GM21447 (cell line): ENCODE results near the gene CRYGB.
"Not testable (repeated sequence)": the region's sequence is repeated elsewhere in the genome, so short reads cannot be mapped to it uniquely, and the experiment has no call there.

Experiments
- ATAC-seq: cut with Tn5 transposase; IDR thresholded peaks from one replicate; pipeline ENCODE4 v1.9.1; 2021; ENCODE audit not compliant: unreplicated experiment

CRYGB gene

DNA sequence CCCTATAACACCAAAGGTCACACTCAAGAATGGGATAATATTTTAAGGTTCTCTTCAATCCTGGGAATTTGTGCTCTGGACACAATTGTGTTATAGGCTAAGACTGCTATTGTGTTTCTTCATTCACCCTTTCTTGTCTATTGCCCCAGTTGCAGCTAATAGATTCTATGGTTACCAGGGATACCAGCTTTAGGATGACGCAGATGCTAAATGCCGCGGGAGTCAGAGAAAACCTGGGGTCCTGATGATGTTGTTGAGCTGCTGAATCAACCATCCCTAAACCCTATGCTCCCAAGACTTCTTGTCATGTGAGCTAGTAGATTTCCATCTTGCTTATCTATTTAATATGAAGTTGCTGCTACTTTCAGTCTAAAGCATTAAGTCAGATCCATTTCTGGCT, 27.0 kb downstream of the CRYGB start:
- no peak for ATAC-seq

DNA sequence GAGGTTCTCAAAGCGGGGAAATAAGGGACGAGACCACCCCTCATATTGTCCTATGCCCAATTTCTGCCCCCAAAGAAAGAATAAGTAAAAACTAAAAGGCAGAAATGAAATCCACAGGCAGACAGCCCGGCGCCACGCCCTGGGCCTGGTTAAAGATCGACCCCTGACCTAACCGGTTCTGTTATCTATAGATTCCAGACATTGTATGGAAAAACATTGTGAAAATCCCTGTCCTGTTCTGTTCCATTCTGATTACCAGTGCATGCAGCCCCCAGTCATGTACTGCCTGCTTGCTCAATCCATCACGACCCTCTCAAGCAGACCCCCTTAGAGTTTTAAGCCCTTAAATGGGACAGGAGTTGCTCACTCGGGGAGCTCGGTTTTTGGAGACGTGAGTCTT, 28.6 kb downstream of the CRYGB start:
- not testable (repeated sequence) for ATAC-seq

DNA sequence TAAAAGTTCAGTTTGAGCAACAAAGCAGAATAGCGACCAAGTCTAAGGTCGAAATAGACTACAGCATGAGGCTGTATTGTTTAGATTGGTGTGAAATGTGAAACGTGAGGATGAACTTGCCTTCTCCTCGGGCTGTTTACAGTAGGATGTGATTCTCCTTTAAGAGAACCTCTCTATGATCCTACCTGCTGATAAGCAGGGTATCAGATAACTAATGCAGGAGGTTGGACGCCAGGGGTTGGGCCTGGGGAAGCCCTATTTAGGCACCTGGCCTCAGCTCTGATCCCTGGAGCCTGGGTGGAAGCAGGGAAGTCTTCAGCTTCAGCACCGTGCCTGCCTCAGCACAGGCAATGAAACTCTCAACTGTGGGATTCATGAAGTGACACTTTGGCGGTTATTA, 33.0 kb downstream of the CRYGB start:
- ATAC-seq: no peak

DNA sequence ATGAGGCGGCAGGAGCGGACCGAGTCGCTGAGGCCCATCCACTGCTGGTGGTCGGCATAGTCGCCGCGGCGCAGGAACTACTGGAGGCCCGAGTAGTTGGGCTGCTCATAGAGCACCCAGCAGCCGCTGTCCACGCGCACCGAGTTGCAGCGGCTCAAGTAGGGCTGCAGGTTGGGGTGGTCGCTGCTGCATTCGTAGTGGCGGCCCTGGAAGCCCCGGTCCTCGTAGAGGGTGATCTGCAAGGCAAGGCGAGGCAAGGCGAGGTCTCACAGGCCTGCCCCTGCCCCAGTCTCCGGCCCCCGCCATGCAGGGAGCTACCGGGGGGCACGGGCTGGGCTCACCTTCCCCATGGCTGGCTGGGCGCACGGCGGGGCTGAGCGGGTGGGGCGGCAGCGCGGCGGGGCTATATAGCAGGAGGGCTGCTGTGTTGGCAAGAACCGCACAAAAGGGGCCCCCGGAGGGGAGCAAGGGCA, 33.6 kb downstream of the CRYGB start:
- ATAC-seq: not testable (repeated sequence)

DNA sequence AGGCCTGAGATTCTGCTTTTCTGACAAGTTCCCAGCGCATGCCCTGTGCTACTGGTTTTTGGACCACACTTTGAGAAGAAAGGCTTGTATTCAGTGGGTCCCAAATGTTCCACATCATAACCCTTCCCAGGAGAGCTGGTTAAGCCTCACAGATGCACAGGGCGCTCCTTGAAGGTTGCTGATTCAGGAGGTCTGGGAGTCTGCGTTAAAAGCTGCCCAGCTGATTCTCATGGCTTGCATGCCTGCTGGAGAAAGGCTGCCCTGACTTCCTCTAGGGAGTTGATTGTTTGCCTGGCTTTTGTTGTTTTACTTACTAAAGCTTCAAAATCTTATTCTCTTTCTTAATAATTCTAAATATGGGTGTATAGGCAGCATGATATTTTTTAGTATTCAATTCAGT, 42.3 kb downstream of the CRYGB start:
- ATAC-seq: no peak

DNA sequence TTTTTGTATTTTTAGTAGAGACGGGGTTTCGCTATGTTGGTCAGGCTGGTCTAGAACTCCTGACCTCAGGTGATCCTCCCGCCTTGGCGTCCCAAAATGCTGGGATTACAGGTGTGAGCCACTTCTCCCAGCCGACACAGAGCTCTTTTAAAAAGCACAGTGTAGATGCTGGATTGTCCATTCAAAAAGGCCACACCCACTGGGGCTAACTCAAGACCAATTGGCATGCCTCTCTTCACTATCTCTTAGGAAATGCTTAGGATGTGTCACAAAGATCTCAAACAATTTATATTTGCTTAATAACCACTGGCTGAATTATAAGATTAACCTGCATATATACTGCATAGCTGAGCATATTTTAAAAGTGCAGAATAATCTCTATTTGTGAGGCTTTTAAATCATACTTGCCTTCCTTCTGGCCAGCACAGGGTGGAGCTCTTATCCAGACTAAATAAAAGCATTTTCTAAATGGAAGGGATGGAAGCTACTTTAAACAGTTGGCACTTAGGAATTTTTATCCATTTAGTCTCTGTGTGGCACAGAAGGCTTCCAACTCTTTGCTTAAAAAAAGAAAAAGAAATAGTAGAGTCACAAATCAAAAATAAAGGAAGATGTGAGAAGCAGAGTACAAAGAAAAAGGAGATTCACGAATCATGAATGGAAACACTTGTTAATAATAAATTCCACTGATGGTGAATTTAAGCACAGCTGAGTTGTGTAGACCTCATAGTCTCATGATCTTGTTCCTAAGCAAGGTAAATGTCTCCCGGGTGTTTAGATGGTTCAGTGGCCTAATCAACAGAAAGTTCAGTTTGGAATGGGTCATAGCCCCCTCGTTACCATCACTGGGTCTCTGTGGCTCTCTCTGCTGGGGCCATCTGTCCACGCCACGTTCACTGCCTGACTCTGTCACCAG, 44.0 kb downstream of the CRYGB start:
- ATAC-seq: no peak

DNA sequence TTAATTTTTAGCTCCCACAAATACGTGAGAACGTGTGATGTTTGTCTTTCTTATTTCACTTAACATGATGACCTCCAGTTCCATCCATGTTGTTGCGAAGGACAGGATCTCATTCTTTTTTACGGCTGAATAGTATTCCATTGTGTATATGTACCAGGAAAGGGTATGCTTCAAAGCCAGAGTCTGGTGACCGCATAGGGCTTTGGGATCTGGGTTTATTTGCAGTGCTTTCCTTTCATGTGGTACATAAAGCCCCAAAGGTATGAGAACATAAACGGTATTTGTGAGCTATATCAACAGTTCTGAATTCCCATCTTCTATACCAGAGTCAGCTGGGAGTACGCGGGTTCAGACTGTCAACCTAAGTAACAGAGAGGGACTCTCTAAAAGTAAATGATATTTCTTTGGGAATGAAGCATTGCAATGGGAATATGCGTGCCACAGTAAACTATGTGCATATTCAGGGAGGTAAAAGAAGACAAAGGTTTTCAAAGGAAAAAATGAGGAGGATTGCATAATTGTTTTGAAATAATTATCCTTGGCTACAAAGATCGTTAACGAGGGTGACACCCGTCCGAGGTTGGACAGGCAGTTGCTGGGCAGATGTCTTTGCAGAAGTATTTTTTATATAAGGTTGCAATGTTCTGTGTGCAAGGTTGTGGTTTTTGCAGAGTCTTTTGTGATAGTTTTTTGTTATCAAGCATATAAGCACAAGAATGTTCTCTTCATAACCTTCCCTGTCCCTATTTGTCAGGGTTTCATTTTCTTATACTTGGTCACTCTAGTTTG, 46.1 kb downstream of the CRYGB start:
- ATAC-seq: no peak

DNA sequence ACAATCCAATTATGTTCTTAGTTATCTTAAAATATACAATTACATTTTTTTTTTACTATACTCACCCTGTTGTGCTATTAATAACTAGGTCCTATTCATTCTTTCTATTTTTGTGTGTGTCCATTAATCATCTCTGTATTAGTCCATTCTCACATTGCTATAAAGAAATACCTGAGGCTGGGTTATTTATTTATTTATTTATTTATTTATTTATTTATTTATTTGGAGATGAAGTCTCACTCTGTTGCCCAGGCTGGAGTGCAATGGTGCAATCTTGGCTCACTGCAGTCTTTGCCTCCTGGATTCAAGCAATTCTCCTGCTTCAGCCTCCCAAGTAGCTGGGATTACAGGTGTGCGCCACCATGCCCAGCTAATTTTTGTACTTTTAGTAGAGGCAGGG, 47.3 kb downstream of the CRYGB start:
- ATAC-seq: not testable (repeated sequence)

DNA sequence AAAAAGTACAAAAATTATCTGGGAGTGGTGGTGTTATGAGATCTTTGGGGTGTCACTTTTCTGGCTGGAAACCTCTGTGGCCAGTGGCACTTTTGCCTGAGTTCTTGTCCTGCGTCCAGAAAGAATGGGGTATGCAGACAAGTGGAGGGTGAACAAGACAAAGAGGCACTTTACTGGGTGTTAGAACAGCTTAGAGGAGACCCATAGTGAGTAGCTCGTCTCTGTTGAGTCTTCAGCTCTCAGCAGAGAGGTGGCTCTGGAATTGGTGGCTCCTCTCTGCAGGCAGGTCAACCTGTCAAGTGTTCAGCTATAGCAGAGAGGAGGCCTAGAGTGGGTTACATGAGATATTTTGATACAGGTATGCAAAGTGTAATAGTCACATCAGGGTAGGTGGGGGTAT, 47.7 kb downstream of the CRYGB start:
- ATAC-seq: no peak

DNA sequence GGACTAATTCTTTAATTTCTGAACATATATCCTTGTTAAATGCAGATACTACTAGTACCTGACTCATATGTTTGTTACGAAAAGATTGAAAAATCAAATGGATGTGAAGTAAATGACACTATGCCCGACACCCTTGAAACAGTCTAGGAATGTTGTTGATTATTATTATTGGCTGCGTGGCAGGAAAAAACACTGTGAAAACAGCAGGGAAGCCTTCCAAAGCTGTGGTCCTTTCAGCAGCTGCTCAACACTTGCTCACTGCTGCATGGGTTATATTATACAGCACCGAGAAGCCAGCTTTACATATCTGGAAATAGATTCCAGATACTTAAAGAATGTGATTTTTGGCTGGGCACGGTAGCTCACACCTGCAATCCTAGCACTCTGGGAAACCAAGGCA, 48.2 kb downstream of the CRYGB start:
- ATAC-seq: no peak

DNA sequence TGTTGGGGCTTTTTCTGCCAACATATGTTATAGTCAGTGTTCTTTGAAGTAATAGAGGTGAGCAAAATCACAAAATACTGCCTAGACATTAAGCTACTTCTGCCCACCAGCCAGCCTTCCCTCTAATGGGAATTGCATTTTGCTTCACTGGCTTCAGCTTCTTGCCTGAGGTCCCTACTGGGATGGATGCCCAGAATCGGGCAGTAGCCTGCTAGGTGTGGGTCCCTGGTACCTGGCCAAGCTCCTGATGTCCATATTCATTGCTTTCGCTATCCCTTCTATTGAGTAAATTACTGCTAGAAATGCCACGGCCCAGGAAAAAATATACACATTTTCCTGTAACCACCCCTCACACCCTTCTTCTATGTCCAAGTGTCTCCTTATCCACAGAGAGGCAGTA, 48.6 kb downstream of the CRYGB start:
- ATAC-seq: no peak

DNA sequence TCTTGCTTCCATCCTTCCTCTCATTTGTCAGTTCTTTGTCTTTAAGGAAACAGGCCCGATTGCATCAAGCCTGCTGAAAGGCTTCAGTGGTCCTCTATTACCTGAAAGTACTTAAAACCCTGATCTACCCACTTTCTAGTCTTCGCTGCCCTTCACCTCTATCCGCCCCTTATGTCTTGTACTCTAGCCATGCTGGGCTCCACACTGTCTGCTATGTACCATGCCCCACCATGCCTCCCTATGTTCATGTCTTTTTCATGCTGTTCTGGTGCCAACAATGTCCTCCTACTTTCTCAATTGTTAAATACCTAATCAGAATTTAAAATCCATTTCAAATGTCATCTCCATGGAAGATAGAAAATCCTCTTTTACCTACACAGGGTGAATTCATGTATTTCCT, 49.9 kb downstream of the CRYGB start:
- no peak for ATAC-seq

DNA sequence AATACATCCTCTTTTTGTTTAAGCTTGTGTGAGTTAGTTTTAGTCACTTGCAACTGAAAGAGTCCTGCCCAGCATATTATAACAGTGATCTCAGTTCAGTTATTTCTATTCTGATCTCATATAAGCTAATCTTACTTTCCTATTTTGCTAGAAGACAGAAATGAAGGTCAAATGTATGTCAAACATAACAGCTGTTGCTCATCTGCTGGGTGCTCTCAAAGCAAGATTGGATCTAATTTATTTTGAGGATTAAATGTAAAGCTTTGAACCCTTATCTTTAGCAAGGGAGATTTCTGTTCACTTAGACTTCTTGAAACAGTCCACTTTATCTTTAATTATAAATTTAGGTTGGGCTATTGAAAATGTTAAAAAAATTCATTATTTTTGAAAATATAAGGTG, 52.8 kb downstream of the CRYGB start:
- no peak for ATAC-seq
